GM12874 (cell line): ENCODE results near the gene KLHL25.

ENCODE experiments used
- TF ChIP-seq, protein P1 (sequence below): IDR thresholded peaks from 2 replicates; pipeline ENCODE4 v1.5.1; 2011; ENCODE audit warnings: low read depth, mild to moderate bottlenecking, control low read depth, low read length, moderate library complexity; ENCODE audit not compliant: insufficient read depth

The KLHL25 gene

DNA sequence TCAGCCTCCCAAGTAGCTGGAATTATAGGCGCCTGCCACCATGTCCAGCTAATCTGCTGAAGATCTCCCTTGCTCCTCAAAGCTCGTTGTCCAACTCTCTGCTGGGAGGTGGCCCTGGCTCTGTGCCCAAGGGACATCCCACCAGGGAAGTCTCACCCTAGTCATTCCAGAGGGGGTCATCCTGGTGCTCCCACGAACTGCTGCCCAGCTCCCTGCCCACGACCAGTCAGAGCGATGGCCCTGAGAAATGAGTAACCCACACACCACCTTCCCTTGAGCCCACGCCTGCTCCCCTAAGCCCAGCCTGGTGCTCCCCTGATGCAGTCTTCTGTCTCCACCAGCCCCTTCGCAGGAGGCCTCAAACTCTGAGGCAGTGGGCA lies 5.2 kb downstream of the KLHL25 start:
- TF ChIP-seq, protein P1, sequence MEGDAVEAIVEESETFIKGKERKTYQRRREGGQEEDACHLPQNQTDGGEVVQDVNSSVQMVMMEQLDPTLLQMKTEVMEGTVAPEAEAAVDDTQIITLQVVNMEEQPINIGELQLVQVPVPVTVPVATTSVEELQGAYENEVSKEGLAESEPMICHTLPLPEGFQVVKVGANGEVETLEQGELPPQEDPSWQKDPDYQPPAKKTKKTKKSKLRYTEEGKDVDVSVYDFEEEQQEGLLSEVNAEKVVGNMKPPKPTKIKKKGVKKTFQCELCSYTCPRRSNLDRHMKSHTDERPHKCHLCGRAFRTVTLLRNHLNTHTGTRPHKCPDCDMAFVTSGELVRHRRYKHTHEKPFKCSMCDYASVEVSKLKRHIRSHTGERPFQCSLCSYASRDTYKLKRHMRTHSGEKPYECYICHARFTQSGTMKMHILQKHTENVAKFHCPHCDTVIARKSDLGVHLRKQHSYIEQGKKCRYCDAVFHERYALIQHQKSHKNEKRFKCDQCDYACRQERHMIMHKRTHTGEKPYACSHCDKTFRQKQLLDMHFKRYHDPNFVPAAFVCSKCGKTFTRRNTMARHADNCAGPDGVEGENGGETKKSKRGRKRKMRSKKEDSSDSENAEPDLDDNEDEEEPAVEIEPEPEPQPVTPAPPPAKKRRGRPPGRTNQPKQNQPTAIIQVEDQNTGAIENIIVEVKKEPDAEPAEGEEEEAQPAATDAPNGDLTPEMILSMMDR = no peak

DNA sequence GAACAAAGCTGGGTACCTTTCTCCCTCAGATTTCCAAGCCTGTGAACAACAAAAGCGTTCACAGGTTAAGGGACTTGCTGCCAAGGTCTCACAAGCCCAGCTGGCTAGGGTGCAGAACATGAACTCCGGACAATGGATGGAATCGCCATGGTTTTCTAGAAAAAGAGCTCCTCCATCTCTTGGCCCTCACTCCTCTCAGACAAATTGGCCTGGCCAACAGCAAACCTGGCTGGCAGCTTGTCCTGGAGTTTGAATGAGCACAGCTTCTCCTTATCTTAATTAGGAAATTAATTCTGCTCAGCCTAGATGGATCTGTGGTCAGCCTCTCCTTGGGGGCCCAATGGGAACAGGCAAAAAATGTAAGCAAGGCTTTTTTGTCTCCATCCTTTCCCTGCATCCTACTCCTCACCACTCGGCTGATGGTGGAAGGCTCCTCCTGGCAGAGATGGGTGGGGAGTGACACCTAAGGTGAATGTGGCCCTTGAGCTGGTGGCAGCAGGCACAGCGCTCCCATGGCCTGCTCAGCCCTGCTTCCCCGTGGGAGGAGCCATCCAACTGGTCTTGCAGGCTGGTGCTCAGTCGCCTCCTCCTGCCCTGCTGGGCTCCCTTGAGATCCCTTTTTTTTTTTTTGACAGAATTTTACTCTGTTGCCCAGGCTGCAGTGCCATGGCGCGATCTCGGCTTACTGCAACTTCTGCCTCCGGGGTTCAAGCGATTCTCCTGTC lies 5.8 kb downstream of the KLHL25 start:
- TF ChIP-seq, protein P1 = no peak

DNA sequence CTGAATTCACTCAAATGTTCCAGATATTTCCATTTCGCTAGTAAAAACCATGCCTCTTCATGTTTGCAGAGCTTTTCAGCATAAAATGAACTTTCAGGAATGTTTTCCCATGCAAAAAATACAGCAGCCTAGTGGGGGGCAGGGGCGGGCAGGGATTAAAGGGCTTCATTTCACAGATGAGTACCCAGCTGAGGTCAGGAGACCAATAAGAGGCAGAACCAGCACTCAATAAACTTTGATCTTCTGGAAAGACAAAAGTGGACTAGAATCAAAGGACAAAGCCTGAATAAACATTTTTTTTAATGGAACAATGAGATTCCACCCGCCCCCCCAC lies 8.0 kb downstream of the KLHL25 start:
- TF ChIP-seq, protein P1 = no peak

DNA sequence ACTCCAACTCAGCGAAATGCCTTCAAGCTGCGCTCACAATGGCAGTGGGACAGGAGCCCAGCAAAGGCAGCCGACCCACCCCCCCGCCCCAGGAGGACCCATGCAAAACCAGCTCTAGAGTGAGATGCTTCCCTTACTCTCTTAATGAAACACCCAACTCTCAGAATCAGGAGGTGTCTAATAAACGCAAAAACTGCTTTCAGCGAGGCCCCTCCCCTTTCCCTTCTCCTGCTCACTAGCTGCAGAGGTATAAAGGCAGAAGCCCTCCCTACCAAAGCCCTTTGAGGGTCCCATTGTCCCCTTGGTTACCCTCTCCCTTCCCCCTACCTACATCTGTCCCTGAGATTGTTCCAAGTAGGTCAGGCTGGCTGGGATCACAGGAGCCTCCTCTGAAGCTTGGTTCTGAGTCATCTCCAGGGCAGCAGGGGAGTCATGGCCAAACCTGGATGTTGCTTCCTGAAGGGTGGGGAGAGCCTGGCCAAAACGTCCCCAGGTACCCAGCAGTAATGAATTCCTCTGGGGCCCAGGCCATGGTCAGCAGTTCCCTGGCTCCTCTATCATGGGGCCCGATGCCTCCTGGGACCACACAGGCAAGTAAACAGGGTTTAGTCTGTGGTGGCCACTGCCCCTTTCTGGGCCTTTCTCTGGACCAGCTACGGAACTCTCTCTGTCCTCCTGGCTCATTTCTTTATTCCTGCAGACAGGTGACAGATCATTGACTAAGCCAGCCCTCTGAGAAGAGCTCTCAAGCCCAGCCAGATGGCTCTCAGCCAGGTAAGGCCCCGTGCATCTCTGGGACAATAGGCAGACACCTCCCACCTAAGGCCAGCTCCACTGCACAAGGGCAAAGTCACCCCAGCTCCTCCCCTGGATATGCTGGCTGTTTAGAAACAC lies 8.6 kb downstream of the KLHL25 start:
- TF ChIP-seq, protein P1 = no peak

DNA sequence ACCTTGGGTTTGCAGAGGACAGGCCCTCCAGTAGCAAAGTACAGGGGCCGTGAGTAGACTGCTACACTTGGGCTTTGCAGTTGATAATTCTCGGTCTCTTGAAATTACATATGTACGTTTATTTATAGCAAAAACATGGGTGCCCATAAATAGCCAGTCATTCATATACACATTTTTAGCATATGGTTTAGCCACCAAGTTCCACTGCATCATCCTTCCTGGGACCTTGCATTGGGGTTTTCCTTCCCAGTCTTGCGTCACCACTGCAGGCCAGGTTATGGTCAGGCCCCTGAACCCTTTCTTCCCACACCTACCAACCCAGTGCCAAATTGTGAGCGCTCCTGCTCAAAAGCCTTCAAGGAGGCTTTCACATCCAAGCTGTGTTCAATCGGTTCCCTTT lies 12.7 kb downstream of the KLHL25 start:
- TF ChIP-seq, protein P1 = no peak

DNA sequence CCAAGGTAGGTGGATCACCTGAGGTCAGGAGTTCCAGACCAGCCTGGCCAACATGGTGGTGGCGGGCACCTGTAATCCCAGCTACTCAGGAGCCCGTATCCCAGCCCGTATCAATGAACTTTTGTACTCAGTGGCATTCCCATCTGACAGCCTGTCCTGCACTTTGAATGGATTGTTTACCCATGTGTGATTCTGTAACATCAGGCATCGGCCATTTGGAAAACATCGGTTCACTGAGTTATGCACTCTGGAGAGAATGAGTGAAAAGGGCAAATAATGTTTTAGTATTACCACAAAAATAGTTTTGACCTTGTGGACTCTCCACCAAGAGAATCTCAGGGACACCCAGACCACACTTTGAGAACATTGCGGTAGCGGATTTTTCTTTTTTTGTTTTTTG lies 13.6 kb downstream of the KLHL25 start:
- TF ChIP-seq, protein P1 = no peak

DNA sequence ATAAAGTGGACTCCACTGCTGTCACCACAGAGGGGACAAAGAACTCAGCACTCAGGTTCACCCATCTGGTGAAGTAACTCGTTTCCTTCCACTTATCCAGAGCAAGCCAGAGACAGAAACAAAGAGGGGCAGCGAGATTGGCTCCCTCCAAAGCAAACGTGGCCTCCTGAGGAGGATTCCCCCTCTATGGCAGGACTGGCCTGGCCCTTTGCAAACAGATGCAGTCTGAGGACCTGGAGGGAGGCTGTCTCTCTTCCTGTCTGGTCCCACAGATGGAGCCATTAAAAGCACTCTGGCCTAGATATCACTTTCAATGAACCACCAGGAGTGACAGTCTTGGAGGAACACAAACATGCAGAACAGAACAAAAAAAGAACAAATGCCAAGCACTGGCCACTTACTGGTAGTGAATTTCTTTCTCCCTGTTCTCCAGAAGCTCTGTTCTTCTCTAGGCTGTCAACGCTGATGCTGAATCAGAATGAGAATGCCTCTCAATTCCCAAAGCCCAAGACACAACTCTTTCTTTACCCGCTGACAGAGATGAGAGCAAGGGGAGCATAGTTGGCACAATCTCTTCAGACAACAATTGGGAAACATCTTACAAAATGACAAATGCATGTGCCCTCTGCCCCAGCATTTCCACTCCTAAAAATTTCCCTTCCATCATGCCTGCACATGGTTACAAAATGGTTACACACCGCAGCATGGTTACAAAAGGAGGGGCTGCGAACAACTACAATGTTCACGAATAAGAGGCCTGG lies 14.3 kb downstream of the KLHL25 start:
- TF ChIP-seq, protein P1 = no peak
